Endodermal cell (in vitro differentiated cells): ENCODE measurements around the gene STATH. TPM values are rescaled to one million over a fixed set of nuclear protein-coding genes. Genes with fewer than 3 reads are reported as not detected.
"Not testable (repeated sequence)": the region's sequence is repeated elsewhere in the genome, so short reads cannot be mapped to it uniquely, and the experiment has no call there.

Experiments used
- DNase-seq: peaks from one replicate; pipeline ENCODE4 v3.0.0-alpha.2; 2017
- H3K27ac ChIP-seq: 2 replicates; pipeline ENCODE4 v1.5.1; 2013; ENCODE audit warnings: mild to moderate bottlenecking, low read depth, low read length, moderate library complexity
- H3K27me3 ChIP-seq: 2 replicates; pipeline ENCODE4 v1.6.1; 2013; ENCODE audit warnings: mild to moderate bottlenecking, low read length, moderate library complexity; ENCODE audit not compliant: insufficient read depth, control insufficient read depth, poor library complexity, severe bottlenecking
- H3K36me3 ChIP-seq: 2 replicates; pipeline ENCODE4 v1.7.0; 2013; ENCODE audit warnings: mild to moderate bottlenecking, low read length, moderate library complexity; ENCODE audit not compliant: control insufficient read depth, insufficient read depth
- H3K4me1 ChIP-seq: one replicate; pipeline ENCODE4 v1.7.0; 2013; ENCODE audit warnings: low read length; ENCODE audit not compliant: control insufficient read depth, insufficient read depth
- H3K4me3 ChIP-seq: 2 replicates; pipeline ENCODE4 v1.5.1; 2013; ENCODE audit warnings: mild to moderate bottlenecking, low read length, moderate library complexity
- H3K9ac ChIP-seq: 2 replicates; pipeline ENCODE4 v1.6.1; 2013; ENCODE audit warnings: mild to moderate bottlenecking, low read length, moderate library complexity; ENCODE audit not compliant: poor library complexity, severe bottlenecking; ENCODE audit errors: extremely low read depth
- H3K9me3 ChIP-seq: 2 replicates; pipeline ENCODE4 v1.6.1; 2013; ENCODE audit warnings: mild to moderate bottlenecking, low read length, moderate library complexity; ENCODE audit not compliant: control insufficient read depth
- H3K27ac Mint-ChIP-seq: 2 replicates; pipeline ENCODE4 v1.8.0; 2020; ENCODE audit warnings: mixed read lengths
- H3K27me3 Mint-ChIP-seq: 2 replicates; pipeline ENCODE4 v1.8.0; 2021; ENCODE audit warnings: mild to moderate bottlenecking, mixed read lengths; ENCODE audit not compliant: insufficient read depth
- H3K36me3 Mint-ChIP-seq: 2 replicates; pipeline ENCODE4 v1.8.0; 2020; ENCODE audit warnings: low read depth, mixed read lengths
- H3K4me1 Mint-ChIP-seq: 2 replicates; pipeline ENCODE4 v1.8.0; 2020; ENCODE audit warnings: mixed read lengths
- H3K4me3 Mint-ChIP-seq: 2 replicates; pipeline ENCODE4 v1.8.0; 2020; ENCODE audit warnings: mild to moderate bottlenecking, moderate library complexity, mixed read lengths
- H3K9me3 Mint-ChIP-seq: 2 replicates; pipeline ENCODE4 v1.8.0; 2020; ENCODE audit warnings: mild to moderate bottlenecking, mixed read lengths
- WGBS, 2 experiments: methylation state at CpG; one replicate each; pipeline versions ENCODE4 v1.1.5 to v1.1.7; 2013; ENCODE audit warnings: missing lambda C conversion rate in 2 of 2, mixed read lengths in 1 of 2; ENCODE audit not compliant: insufficient coverage in 1 of 2, insufficient read length in 1 of 2; 5-methylcytosine and 5-hydroxymethylcytosine counted together
- total RNA-seq, 2 donors: library from RNA; stranded (reverse); fragmentation: NEBNext Ultra II Directional in 1 of 2; extraction: Animal tissue kit (Norgen Biotek cat#: 25700) in 1 of 2; gene quantifications; 2 replicates in 1 of 2; 3 replicates in 1 of 2; pipeline ENCODE4 v1.2.1, GENCODE V29; 2021
- TF ChIP-seq, protein P1 (sequence below): fragments of 200-600 bp; sonication (generic); conservative IDR thresholded peaks from 2 replicates; pipeline ENCODE4 v1.5.0; 2021; ENCODE audit warnings: antibody characterized with exemption, mild to moderate bottlenecking

STATH gene
- total RNA-seq, 2 donors from 2014 or later: not detected

DNA sequence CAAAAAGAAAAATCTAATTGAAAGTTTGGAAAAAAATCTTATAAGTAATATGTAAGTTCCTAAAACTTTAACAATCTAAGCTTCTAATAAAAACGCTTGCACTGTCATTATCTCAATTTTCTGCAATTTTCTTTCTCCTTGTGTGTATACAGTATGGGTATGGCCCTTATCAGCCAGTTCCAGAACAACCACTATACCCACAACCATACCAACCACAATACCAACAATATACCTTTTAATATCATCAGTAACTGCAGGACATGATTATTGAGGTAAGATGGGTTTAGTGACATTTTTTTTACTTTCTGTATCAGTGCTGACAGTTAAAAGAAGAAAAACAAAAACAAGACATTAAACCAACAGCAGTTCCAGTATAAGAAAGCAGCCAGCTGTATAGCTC, 4.9 kb downstream of the STATH start:
- no peaks in the 10 kb centered on the region for H3K9me3 ChIP-seq
- no peaks in the 10 kb centered on the region for H3K4me1 ChIP-seq
- H3K4me3 ChIP-seq: no peak overlapping the region
- 100% methylated on average over 1 of the region's 1 CpG; no CpG with 5 or more reads in 1 of the 2 experiments for WGBS, 2 experiments
- H3K27ac ChIP-seq: no peak overlapping the region
- no peak for DNase-seq
- peaks cover 6% of the 10 kb centered on the region for H3K4me1 Mint-ChIP-seq
- H3K27ac Mint-ChIP-seq: no peak overlapping the region
- H3K27me3 ChIP-seq: no peaks in the 10 kb centered on the region
- H3K36me3 Mint-ChIP-seq: no peaks in the 10 kb centered on the region
- no peaks in the 10 kb centered on the region for H3K36me3 ChIP-seq
- no peak overlapping the region for H3K4me3 Mint-ChIP-seq
- TF ChIP-seq, protein P1, sequence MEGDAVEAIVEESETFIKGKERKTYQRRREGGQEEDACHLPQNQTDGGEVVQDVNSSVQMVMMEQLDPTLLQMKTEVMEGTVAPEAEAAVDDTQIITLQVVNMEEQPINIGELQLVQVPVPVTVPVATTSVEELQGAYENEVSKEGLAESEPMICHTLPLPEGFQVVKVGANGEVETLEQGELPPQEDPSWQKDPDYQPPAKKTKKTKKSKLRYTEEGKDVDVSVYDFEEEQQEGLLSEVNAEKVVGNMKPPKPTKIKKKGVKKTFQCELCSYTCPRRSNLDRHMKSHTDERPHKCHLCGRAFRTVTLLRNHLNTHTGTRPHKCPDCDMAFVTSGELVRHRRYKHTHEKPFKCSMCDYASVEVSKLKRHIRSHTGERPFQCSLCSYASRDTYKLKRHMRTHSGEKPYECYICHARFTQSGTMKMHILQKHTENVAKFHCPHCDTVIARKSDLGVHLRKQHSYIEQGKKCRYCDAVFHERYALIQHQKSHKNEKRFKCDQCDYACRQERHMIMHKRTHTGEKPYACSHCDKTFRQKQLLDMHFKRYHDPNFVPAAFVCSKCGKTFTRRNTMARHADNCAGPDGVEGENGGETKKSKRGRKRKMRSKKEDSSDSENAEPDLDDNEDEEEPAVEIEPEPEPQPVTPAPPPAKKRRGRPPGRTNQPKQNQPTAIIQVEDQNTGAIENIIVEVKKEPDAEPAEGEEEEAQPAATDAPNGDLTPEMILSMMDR: no peak
- no peaks in the 10 kb centered on the region for H3K27me3 Mint-ChIP-seq
- H3K9me3 Mint-ChIP-seq: no peaks in the 10 kb centered on the region
- H3K9ac ChIP-seq: no peak overlapping the region

DNA sequence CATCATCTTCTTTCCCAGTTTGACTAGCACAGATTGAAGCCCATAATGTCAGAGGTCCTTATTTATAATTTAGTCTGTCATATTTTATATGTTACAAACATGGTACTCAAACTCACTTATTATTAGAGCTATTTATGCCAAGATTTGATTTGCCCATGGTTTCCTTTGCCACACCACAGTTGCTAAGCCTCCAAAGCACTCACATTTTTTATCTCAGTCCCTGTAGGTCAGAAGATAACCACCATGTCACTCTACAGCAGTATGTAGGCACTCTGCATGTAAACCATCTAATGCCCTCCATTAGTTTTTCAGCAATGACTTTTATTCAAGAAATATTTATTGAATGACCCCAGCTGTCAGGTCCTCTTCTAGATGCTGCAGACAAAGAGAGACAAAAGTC, 6.7 kb downstream of the STATH start:
- peaks cover 6% of the 10 kb centered on the region for H3K4me1 Mint-ChIP-seq
- no peaks in the 10 kb centered on the region for H3K36me3 Mint-ChIP-seq
- Histone ChIP-seq H3K4me3 (no peak overlapping the region), H3K9me3 (no peaks in the 10 kb centered on the region), H3K36me3 (no peaks in the 10 kb centered on the region), H3K4me1 (no peaks in the 10 kb centered on the region), H3K27ac (no peak overlapping the region), H3K27me3 (no peaks in the 10 kb centered on the region), H3K9ac (no peak overlapping the region)
- TF ChIP-seq, protein P1: no peak
- H3K27me3 Mint-ChIP-seq: no peaks in the 10 kb centered on the region
- H3K4me3 Mint-ChIP-seq: no peak overlapping the region
- DNase-seq: no peak
- H3K27ac Mint-ChIP-seq: no peak overlapping the region
- H3K9me3 Mint-ChIP-seq: no peaks in the 10 kb centered on the region

DNA sequence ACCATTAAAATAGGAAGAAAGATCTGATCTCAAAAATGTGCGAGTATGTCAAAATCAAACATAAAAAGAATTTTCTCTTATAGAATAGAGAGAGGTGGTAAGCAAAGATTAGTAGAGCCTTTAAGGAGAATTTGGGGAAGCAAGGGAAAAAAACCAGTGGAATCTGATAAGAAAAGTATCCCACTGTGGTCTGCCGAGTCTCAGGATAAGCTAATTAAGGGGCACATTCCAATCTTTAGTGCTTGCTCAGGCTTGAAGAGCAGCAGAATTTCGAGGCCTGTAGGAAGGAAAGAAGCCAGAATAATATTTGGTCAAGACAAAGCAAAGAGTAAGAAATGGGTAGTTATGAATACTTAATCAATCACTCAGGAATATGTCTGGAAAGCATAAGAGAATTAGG, 13.0 kb downstream of the STATH start:
- Histone ChIP-seq H3K4me1 (no peaks in the 10 kb centered on the region), H3K27me3 (no peaks in the 10 kb centered on the region), H3K36me3 (no peaks in the 10 kb centered on the region), H3K4me3 (no peak overlapping the region), H3K27ac (no peak overlapping the region), H3K9ac (no peak overlapping the region), H3K9me3 (no peaks in the 10 kb centered on the region)
- H3K27ac Mint-ChIP-seq: no peak overlapping the region
- no peak for DNase-seq
- WGBS, 2 experiments: 81 to 83% methylated on average over 2 of the region's 3 CpGs
- H3K4me1 Mint-ChIP-seq: peaks cover 4% of the 10 kb centered on the region
- no peaks in the 10 kb centered on the region for H3K9me3 Mint-ChIP-seq
- TF ChIP-seq, protein P1: no peak
- H3K36me3 Mint-ChIP-seq: no peaks in the 10 kb centered on the region
- H3K4me3 Mint-ChIP-seq: no peak overlapping the region
- no peaks in the 10 kb centered on the region for H3K27me3 Mint-ChIP-seq

DNA sequence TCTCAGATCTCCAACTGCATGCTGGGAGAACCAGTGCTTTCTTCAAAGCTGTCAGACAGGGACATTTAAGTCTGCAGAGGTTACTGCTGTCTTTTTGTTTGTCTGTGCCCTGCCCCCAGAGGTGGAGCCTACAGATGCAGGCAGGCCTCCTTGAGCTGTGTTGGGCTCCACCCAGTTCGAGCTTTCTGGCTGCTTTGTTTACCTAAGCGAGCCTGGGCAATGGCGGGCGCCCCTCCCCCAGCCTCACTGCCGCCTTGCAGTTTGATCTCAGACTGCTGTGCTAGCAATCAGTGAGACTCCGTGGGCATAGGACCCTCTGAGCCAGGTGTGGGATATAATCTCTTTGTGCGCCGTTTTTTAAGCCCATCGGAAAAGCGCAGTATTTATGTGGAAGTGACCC, 23.2 kb downstream of the STATH start:
- H3K36me3 Mint-ChIP-seq, H3K4me1 Mint-ChIP-seq, H3K27ac Mint-ChIP-seq, H3K27me3 Mint-ChIP-seq, H3K27ac ChIP-seq, H3K27me3 ChIP-seq, H3K4me1 ChIP-seq, H3K4me3 Mint-ChIP-seq, H3K36me3 ChIP-seq, H3K9ac ChIP-seq, H3K4me3 ChIP-seq, H3K9me3 ChIP-seq: not testable (repeated sequence)
- WGBS, 2 experiments: 83% methylated on average over 5 of the region's 10 CpGs; no CpG with 5 or more reads in 1 of the 2 experiments
- DNase-seq: peak; percentile 41
- H3K9me3 Mint-ChIP-seq: peaks cover 12% of the 10 kb centered on the region
